Neuronal stem cell (in vitro differentiated cells): ENCODE measurements around the gene CADM2.

Experiments
- DNase-seq: peaks from one replicate; pipeline ENCODE4 v3.0.0-alpha.2; 2013; ENCODE audit warnings: low spot score
- H2AFZ ChIP-seq: one replicate; pipeline ENCODE4 v1.6.1; 2013; ENCODE audit warnings: mild to moderate bottlenecking, low read length, inconsistent platforms
- H2AK5ac ChIP-seq: 2 replicates; pipeline ENCODE4 v1.6.1; 2013; ENCODE audit warnings: low read depth, mild to moderate bottlenecking, inconsistent platforms, low read length, moderate library complexity, mixed read lengths
- H2BK120ac ChIP-seq: 2 replicates; pipeline ENCODE4 v1.6.1; 2013; ENCODE audit warnings: low read depth, mild to moderate bottlenecking, inconsistent platforms, low read length, moderate library complexity, mixed read lengths
- H2BK12ac ChIP-seq: one replicate; pipeline ENCODE4 v1.6.1; 2013; ENCODE audit warnings: low read length, inconsistent platforms
- H2BK15ac ChIP-seq: 2 replicates; pipeline ENCODE4 v1.6.1; 2013; ENCODE audit warnings: mild to moderate bottlenecking, low read length, inconsistent platforms, mixed read lengths
- H2BK5ac ChIP-seq: one replicate; pipeline ENCODE4 v1.6.1; 2013; ENCODE audit warnings: inconsistent platforms, mild to moderate bottlenecking, low read length, moderate library complexity
- H3K14ac ChIP-seq: one replicate; pipeline ENCODE4 v1.6.1; 2013; ENCODE audit warnings: low read length, inconsistent platforms
- H3K18ac ChIP-seq: 2 replicates; pipeline ENCODE4 v1.6.1; 2013; ENCODE audit warnings: low read length, inconsistent platforms
- H3K23ac ChIP-seq: 2 replicates; pipeline ENCODE4 v1.6.1; 2013; ENCODE audit warnings: low read depth, mild to moderate bottlenecking, mixed read lengths, low read length, inconsistent platforms; ENCODE audit not compliant: poor library complexity
- H3K27ac ChIP-seq: replicated peaks from 3 replicates; pipeline ENCODE4 v1.5.1; 2013; ENCODE audit warnings: low read length, inconsistent platforms
- H3K27me3 ChIP-seq, 3 experiments: 2 replicates each; pipeline ENCODE4 v1.6.1; 2013; ENCODE audit warnings: low read length in 3 of 3, mild to moderate bottlenecking in 2 of 3, inconsistent platforms in 1 of 3, low read depth in 1 of 3, mixed read lengths in 1 of 3, moderate library complexity in 1 of 3; ENCODE audit not compliant: control insufficient read depth in 3 of 3, insufficient read depth in 3 of 3
- H3K36me3 ChIP-seq, 2 donors: replicated peaks in 1 of 2; 2 replicates each; pipeline ENCODE4 v1.6.1; 2013; ENCODE audit warnings: low read length in 2 of 2; ENCODE audit not compliant: control insufficient read depth in 2 of 2, insufficient read depth in 2 of 2
- H3K4ac ChIP-seq: 2 replicates; pipeline ENCODE4 v1.6.1; 2013; ENCODE audit warnings: inconsistent platforms, mild to moderate bottlenecking, low read length, moderate library complexity
- H3K4me1 ChIP-seq, 2 donors: 1 replicate in 1 of 2; 2 replicates in 1 of 2; pipeline ENCODE4 v1.6.1; 2013; ENCODE audit warnings: low read length in 2 of 2, low read depth in 1 of 2; ENCODE audit not compliant: control insufficient read depth in 2 of 2, insufficient read depth in 1 of 2
- H3K4me2 ChIP-seq: one replicate; pipeline ENCODE4 v1.6.1; 2013; ENCODE audit warnings: mild to moderate bottlenecking, low read length, inconsistent platforms; ENCODE audit not compliant: insufficient read depth, poor library complexity, severe bottlenecking
- H3K4me3 ChIP-seq, 2 donors: 2 replicates each; pipeline ENCODE4 v1.5.1; 2013; ENCODE audit warnings: low read length in 2 of 2, mild to moderate bottlenecking in 2 of 2, inconsistent platforms in 1 of 2, moderate library complexity in 1 of 2
- H3K79me1 ChIP-seq: one replicate; pipeline ENCODE4 v1.6.1; 2013; ENCODE audit warnings: low read depth, mild to moderate bottlenecking, inconsistent platforms, low read length, moderate library complexity
- H3K9ac ChIP-seq: one replicate; pipeline ENCODE4 v1.6.1; 2013; ENCODE audit warnings: mild to moderate bottlenecking, low read depth, low read length, inconsistent platforms; ENCODE audit not compliant: poor library complexity
- H3K9me3 ChIP-seq, 2 donors: replicated peaks in 1 of 2; 2 replicates each; pipeline versions ENCODE3 to v1.6.1; 2013; ENCODE audit warnings: low read length in 2 of 2, mild to moderate bottlenecking in 2 of 2, inconsistent platforms in 1 of 2, low read depth in 1 of 2, mixed read lengths in 1 of 2, moderate library complexity in 1 of 2; ENCODE audit not compliant: control insufficient read depth in 2 of 2, insufficient read depth in 1 of 2
- H4K8ac ChIP-seq: one replicate; pipeline ENCODE4 v1.6.1; 2013; ENCODE audit warnings: low read depth, mild to moderate bottlenecking, inconsistent platforms, low read length, moderate library complexity
- H4K91ac ChIP-seq: one replicate; pipeline ENCODE4 v1.6.1; 2013; ENCODE audit warnings: low read length, low read depth, mild to moderate bottlenecking, inconsistent platforms; ENCODE audit not compliant: poor library complexity
- WGBS, 2 donors: extraction: QIAGEN DNeasy Blood & Tissue Kit; methylation state at CpG; one replicate each; pipeline ENCODE4 v1.1.7; 2013; ENCODE audit warnings: missing lambda C conversion rate in 2 of 2, mixed read lengths in 1 of 2; ENCODE audit not compliant: insufficient read length in 2 of 2, insufficient replicate concordance in 1 of 2; ENCODE audit errors: extremely low coverage in 2 of 2; 5-methylcytosine and 5-hydroxymethylcytosine counted together

CADM2 gene

GRCh38 chr3:85432081-85432480, 473.3 kb downstream of the CADM2 start:
- Histone ChIP-seq H3K4me1 (no peaks in the 10 kb centered on the region), H2BK12ac (no peak overlapping the region), H3K4me2 (no peak overlapping the region), H2BK120ac (no peak overlapping the region), H2BK5ac (no peak overlapping the region), H3K27ac (no peak overlapping the region), H3K14ac (no peak overlapping the region), H3K36me3 (no peaks in the 10 kb centered on the region), H3K4ac (no peak overlapping the region), H3K23ac (no peak overlapping the region), H3K4me3 (no peak overlapping the region), H4K91ac (no peak overlapping the region), H3K79me1 (peaks cover 2% of the 10 kb centered on the region), H4K8ac (no peak overlapping the region), H3K27me3 (no peaks in the 10 kb centered on the region), H3K9ac (no peak overlapping the region), H3K18ac (no peak overlapping the region), H2AK5ac (no peak overlapping the region), H3K9me3 (no peaks in the 10 kb centered on the region), H2AFZ (no peak overlapping the region), H2BK15ac (no peak overlapping the region)
- DNase-seq = no peak
- WGBS, 2 donors = no CpG with 5 or more reads among the region's 5 CpGs

GRCh38 chr3:85433319-85433718, 474.5 kb downstream of the CADM2 start:
- Histone ChIP-seq H3K27me3 (no peaks in the 10 kb centered on the region), H4K91ac (no peak overlapping the region), H3K9ac (no peak overlapping the region), H2AK5ac (no peak overlapping the region), H2BK12ac (no peak overlapping the region), H2AFZ (no peak overlapping the region), H3K4me2 (no peak overlapping the region), H3K27ac (no peak overlapping the region), H3K23ac (no peak overlapping the region), H3K36me3 (no peaks in the 10 kb centered on the region), H3K4me3 (no peak overlapping the region), H3K9me3 (no peaks in the 10 kb centered on the region), H2BK5ac (no peak overlapping the region), H3K18ac (no peak overlapping the region), H4K8ac (no peak overlapping the region), H3K4me1 (no peaks in the 10 kb centered on the region), H2BK120ac (no peak overlapping the region), H3K4ac (no peak overlapping the region), H3K79me1 (peaks cover 2% of the 10 kb centered on the region), H3K14ac (no peak overlapping the region), H2BK15ac (no peak overlapping the region)
- WGBS, 2 donors = no CpG with 5 or more reads among the region's 2 CpGs
- DNase-seq = no peak

- Histone ChIP-seq H3K4me3 (no peak overlapping the region), H3K4me2 (no peak overlapping the region), H3K23ac (no peak overlapping the region)
These were observed 496.9 kb downstream of the CADM2 start for GRCh38 chr3:85455561-85456200.

GRCh38 chr3:85474241-85474640, 515.5 kb downstream of the CADM2 start:
- Histone ChIP-seq H3K27ac (no peak overlapping the region), H2BK12ac (no peak overlapping the region)

More at GRCh38 chr3:85455561-85456200, 496.9 kb downstream of the CADM2 start:
- H3K27me3 ChIP-seq = no peaks in the 10 kb centered on the region
- no peak overlapping the region for H2AFZ ChIP-seq
- no peak overlapping the region for H3K18ac ChIP-seq
- H2BK12ac ChIP-seq = no peak overlapping the region
- no peak overlapping the region for H3K14ac ChIP-seq
- H3K9ac ChIP-seq = no peak overlapping the region
- no peaks in the 10 kb centered on the region for H3K4me1 ChIP-seq
- no peak overlapping the region for H3K4ac ChIP-seq
- no peak overlapping the region for H2BK120ac ChIP-seq
- no peak overlapping the region for H3K27ac ChIP-seq
- no peak overlapping the region for H2BK15ac ChIP-seq
- no peak overlapping the region for H2BK5ac ChIP-seq
- no peak overlapping the region for H4K91ac ChIP-seq
- H2AK5ac ChIP-seq = no peak overlapping the region
- H3K36me3 ChIP-seq = no peaks in the 10 kb centered on the region
- H3K79me1 ChIP-seq = no peaks in the 10 kb centered on the region
- WGBS, 2 donors = no CpG with 5 or more reads among the region's 4 CpGs
- H4K8ac ChIP-seq = no peak overlapping the region
- DNase-seq = no peak
- no peaks in the 10 kb centered on the region for H3K9me3 ChIP-seq

More at GRCh38 chr3:85474241-85474640, 515.5 kb downstream of the CADM2 start:
- Histone ChIP-seq H3K79me1 (no peaks in the 10 kb centered on the region), H3K27me3 (no peaks in the 10 kb centered on the region), H3K4me3 (no peak overlapping the region), H2BK120ac (no peak overlapping the region), H3K4me2 (no peak overlapping the region), H3K9me3 (no peaks in the 10 kb centered on the region), H4K91ac (no peak overlapping the region), H2AFZ (no peak overlapping the region), H3K18ac (no peak overlapping the region), H2BK5ac (no peak overlapping the region), H2BK15ac (no peak overlapping the region), H4K8ac (no peak overlapping the region), H3K4ac (no peak overlapping the region), H3K9ac (no peak overlapping the region), H3K14ac (no peak overlapping the region), H2AK5ac (no peak overlapping the region), H3K36me3 (no peaks in the 10 kb centered on the region), H3K23ac (no peak overlapping the region), H3K4me1 (no peaks in the 10 kb centered on the region)
- DNase-seq = no peak
- WGBS, 2 donors = no CpG with 5 or more reads among the region's 4 CpGs
